ENCODE results near the gene TUBA8.
"Not testable (repeated sequence)": the region's sequence is repeated elsewhere in the genome, so short reads cannot be mapped to it uniquely, and the experiment has no call there.

TUBA8 gene

GRCh38 chr22:18077639-18078328 is 32.8 kb upstream of the TUBA8 start, which contains the start of gene PEX26:
PEX26 (plus strand) TSS chr22:18077990; CDS start chr22:18078377, 387 bp downstream.
- peak; percentile 45 for DNase-seq

DNA sequence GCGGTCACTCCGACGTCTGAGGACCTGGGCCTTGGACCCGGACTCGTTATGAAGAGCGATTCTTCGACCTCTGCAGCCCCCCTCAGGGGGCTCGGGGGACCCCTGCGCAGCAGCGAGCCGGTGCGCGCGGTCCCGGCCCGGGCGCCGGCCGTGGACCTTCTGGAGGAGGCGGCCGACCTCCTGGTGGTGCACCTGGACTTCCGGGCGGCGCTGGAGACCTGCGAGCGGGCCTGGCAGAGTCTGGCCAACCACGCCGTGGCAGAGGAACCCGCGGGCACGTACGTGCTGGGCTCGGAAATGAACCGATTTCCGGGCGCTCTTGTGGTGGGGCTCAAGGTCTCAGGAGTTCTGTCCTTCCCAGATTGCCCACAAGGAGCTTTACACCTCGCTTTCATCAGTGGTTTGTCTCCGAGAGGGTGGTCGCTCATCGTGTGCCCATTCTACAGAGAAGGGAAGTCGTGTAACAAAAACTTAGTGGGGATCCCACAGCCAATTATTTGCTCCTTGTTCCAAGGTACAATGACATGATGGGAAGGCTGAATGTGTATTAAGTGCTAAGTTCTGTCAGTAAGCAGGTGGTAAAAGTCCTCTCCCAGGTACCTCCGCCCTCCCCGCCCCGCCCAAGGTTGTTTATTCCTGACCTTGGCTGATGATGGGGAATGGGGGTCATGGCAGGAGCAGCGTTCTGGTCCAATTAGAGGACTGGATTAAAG is 32.1 kb upstream of the TUBA8 start:
- DNase-seq = no peak

- no peak for DNase-seq
Measured at GRCh38 chr22:18079706-18080233, 30.8 kb upstream of the TUBA8 start.

- DNase-seq = no peak
Measured at GRCh38 chr22:18081416-18081815, 29.2 kb upstream of the TUBA8 start.

DNA sequence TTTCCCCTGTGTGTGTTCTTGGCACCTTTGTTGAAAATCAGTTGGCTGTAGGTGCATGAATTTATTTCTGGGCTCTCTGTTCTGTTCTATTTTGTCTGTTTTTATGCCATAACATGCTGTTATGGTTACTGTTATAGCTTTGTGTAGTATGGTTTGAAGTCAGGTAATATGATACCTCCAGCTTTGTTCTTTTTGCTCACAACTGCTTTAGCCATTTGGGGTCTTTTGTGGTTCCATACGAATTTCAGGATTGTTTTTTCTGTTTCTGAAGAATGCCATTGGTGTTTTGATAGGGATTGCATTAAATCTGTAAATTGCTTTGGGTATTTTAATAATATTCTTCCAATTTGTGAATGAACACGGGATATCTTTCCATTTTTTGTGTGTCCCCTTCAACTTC is 28.1 kb upstream of the TUBA8 start:
- no peak for DNase-seq

GRCh38 chr22:18083406-18083805 is 27.2 kb upstream of the TUBA8 start:
- no peak for DNase-seq

- DNase-seq = no peak
Measured at GRCh38 chr22:18085188-18085587, 25.4 kb upstream of the TUBA8 start.

- DNase-seq = no peak
Measured at GRCh38 chr22:18087350-18087855, 23.2 kb upstream of the TUBA8 start.

GRCh38 chr22:18088825-18089568 is 21.6 kb upstream of the TUBA8 start:
- DNase-seq = no peak

DNA sequence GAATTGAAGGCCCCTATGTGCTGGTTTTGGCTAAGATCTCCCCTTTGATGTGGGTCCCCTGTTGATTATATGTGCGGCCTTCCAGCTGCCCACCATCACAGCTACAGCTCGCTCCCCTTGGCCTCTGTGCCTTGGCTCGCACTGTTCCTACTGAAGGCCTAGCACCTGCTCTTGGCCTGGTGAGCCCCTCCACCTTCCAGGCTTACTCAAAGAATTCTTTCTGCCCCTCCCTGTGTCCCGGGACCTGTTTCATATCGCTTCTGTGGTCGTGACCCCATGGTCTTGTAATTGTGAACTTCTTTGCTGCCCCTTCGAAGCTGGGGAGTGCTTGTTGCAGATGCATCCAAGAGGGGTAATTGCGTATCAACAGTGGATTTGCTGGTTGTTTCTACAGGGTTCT is 20.3 kb upstream of the TUBA8 start:
- no peak for DNase-seq

GRCh38 chr22:18091478-18091877 is 19.1 kb upstream of the TUBA8 start:
- DNase-seq = no peak

GRCh38 chr22:18091916-18092526 is 18.6 kb upstream of the TUBA8 start:
- no peak for DNase-seq

GRCh38 chr22:18093661-18094060 is 16.9 kb upstream of the TUBA8 start:
- no peak for DNase-seq

GRCh38 chr22:18095101-18095805 is 15.4 kb upstream of the TUBA8 start:
- DNase-seq = no peak

DNA sequence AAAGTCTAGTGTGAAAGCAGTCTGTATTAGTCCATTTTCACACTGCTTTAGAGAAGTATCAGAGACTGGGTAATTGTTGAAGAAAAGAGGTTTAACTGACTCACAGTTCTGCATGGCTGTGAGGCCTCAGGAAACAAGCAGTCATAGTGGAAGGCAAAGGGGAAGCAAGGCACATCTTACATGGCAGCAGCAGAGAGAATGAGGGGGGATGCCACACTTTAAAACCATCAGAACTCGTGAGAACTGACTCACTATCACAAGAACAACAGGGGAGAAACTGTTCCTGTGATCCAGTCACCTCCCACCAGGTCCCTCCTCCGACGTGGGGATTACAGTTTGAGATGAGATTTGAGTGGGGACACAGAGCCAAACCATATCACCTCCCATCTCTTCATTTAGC is 13.8 kb upstream of the TUBA8 start:
- no peak for DNase-seq

- no peak for DNase-seq
Measured at GRCh38 chr22:18100781-18101180, 9.8 kb upstream of the TUBA8 start.

DNA sequence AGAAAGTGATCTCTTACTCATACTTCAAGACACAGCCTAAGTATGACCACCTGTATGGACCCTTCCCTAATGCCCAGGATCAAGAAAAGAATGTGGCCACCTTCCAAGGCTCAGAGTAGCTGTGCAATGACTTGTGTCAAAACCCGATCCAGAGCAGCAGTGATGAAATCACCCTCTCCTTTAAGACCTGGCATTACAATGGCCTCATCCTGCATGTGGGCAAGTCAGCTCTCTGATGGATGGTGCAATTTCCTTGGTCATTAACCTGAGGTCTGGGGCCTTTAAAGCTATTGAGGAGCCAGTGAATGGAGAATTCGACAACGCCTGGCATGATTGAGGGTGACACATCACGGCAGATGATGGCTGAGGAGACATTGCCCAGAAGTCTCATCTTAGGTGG is 9.1 kb upstream of the TUBA8 start:
- no peak for DNase-seq

- no peak for DNase-seq
Measured at GRCh38 chr22:18103527-18104269, 6.9 kb upstream of the TUBA8 start.

GRCh38 chr22:18104566-18104965 is 6.0 kb upstream of the TUBA8 start:
- DNase-seq = no peak

- DNase-seq = not testable (repeated sequence)
Measured at GRCh38 chr22:18105981-18106380, 4.6 kb upstream of the TUBA8 start.

GRCh38 chr22:18106550-18107341 is 3.9 kb upstream of the TUBA8 start:
- DNase-seq = not testable (repeated sequence)
